Nasal cavity respiratory epithelium epithelial cell of viscerocranial mucosa (primary cell): ENCODE results near the gene LRFN3. TPM values are rescaled to one million over a fixed set of nuclear protein-coding genes. Genes with fewer than 3 reads are reported as not detected.

ENCODE experiments used
- total RNA-seq: library from RNA; depleted of rRNA; stranded (reverse); fragments of >200 nt; gene quantifications from 2 replicates; pipeline ENCODE4 v1.2.3, GENCODE V29; 2014

Gene LRFN3, protein sequence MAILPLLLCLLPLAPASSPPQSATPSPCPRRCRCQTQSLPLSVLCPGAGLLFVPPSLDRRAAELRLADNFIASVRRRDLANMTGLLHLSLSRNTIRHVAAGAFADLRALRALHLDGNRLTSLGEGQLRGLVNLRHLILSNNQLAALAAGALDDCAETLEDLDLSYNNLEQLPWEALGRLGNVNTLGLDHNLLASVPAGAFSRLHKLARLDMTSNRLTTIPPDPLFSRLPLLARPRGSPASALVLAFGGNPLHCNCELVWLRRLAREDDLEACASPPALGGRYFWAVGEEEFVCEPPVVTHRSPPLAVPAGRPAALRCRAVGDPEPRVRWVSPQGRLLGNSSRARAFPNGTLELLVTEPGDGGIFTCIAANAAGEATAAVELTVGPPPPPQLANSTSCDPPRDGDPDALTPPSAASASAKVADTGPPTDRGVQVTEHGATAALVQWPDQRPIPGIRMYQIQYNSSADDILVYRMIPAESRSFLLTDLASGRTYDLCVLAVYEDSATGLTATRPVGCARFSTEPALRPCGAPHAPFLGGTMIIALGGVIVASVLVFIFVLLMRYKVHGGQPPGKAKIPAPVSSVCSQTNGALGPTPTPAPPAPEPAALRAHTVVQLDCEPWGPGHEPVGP
- 2.4 and 6.5 TPM in 2 replicates for total RNA-seq

DNA sequence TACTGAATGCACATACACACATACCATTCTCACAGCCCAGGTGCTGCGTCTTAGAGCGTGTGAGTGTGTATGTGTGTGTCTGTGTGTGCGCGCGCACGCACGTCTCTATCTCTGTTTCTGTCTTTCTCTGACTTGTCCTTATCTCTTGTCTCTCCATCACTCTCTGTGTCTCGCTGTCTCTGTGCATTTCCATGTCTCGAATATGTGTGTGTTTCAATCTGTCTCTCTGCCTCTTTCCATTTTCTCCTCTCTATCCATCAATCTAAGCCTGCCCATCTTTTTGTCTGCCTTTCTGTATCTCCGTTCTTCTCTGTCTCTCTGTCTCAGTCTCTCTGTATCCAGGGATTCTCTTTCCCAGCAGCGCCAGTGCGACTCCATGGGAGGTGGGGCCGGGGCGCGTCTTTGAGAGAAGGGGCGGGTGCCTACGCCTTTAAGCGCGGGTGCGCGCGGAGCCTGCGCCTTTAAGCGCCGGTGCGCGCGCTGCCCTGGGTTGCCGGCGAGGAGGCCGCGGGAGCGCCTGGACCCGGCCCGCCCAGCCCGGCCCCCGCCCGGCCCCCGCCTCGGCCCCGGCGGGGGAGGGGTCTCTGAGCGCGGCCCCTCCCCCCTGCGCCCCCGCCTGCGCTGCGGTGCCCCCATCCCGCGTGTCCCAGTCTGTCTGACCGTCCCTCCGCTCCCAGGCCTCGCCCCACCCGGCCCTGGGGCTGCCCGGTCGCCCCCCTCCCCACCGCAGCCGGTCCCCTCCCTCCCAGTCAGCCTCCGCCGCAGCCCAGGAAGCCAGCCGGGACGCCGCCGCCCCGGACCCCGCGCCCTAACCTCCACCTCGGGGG is at the start of gene LRFN3:
LRFN3 (plus strand) TSS at position 464 of the 827 bp plus-strand sequence. CDS start 3,052 bp downstream, outside the sequence.

DNA sequence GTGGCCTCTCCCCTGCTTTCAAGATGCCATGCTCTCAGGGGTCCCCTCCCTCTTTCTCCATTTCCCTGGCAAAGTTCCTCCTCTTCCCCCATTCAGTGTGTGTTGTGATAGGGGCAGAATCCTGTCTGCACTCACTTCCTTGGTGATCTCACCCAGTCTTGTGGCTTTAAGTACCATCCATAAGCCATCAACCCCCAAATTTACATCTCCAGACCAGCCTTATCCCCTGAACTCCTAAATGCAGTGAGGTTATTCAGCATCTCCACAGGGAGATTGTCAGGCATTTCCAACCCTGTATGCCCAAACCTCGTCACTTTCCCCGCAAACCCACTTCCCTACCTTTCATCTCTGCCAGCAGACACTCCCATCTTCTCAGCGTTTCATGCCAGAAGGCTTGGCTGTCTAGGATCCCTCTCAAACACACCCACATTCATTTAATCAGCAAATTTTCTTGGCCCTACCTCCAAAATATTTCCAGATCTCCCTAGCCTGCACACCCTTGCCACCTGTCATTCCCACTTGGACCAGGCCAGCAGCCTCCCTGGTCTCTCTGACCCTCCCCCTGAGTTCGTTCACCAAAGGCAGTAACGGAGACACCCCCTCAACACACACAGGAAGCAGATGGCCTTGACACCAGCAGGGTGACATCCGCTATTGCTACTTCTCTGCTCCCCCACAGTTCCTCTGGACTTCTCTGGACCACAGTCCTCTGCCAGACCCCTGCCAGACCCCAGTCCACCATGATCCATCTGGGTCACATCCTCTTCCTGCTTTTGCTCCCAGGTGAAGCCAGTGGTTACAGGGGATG is 34.1 kb upstream of the LRFN3 start, which contains the start of gene HCST:
HCST (plus strand) TSS at position 676 of the 808 bp plus-strand sequence; CDS start at position 741, 65 bp downstream.

DNA sequence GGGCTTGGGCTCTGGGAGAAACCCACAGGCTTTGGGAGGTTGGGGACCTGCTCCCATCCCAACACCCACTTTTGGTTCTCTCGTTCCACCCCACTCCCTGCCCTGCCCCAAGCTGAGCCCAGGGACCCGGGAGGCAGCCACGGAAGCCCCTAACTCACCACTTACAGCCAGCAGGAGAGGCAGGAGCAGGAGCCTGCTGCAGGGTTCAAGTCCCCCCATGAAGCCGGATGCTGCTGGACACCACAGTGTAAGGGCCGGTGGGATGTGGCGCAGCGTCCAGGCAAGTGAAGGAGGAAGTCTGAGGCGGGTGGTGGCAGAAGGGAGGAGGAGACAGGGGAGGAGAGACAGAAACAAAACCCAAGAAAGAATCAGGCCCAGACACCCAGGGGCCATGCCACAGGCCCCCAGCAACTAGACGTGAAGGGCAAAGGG is 28.1 kb upstream of the LRFN3 start, which contains the start of gene TYROBP:
TYROBP (minus strand) TSS at position 286 of the 432 bp plus-strand sequence; CDS start at position 219, 67 bp downstream.

Other genes starting within 250 kb of the LRFN3 start
- not detected in 2 replicates for gene ZBTB32, start 231.8 kb upstream of the LRFN3 start, total RNA-seq
- gene KMT2B, start 218.4 kb upstream of the LRFN3 start, total RNA-seq = 4.1 and 21.1 TPM in 2 replicates
- gene IGFLR1, start 193.9 kb upstream of the LRFN3 start, total RNA-seq = under 0.01 and 0.43 TPM in 2 replicates
- gene U2AF1L4, start 191.0 kb upstream of the LRFN3 start, total RNA-seq = 9.1 and 12.6 TPM in 2 replicates
- gene PSENEN, start 190.7 kb upstream of the LRFN3 start, total RNA-seq = 14.9 and 15.7 TPM in 2 replicates
- gene LIN37, start 187.8 kb upstream of the LRFN3 start, total RNA-seq = 5.8 and 7.3 TPM in 2 replicates
- gene HSPB6, start 179.3 kb upstream of the LRFN3 start, total RNA-seq = under 0.01 and 0.28 TPM in 2 replicates
- gene PROSER3, start 178.2 kb upstream of the LRFN3 start, total RNA-seq = 2.1 and 5.7 TPM in 2 replicates
- 0.57 TPM in 1 of 2 replicates, not detected in the other for gene ARHGAP33, start 160.8 kb upstream of the LRFN3 start, total RNA-seq
- not detected in 2 replicates for gene PRODH2, start 123.5 kb upstream of the LRFN3 start, total RNA-seq
- gene NPHS1, start 83.9 kb upstream of the LRFN3 start, total RNA-seq = not detected in 2 replicates
- not detected in 2 replicates for gene KIRREL2, start 79.5 kb upstream of the LRFN3 start, total RNA-seq
- 0.64 TPM in 1 of 2 replicates, not detected in the other for gene APLP1, start 67.8 kb upstream of the LRFN3 start, total RNA-seq
- 3.4 and 3.6 TPM in 2 replicates for gene NFKBID, start 35.8 kb upstream of the LRFN3 start, total RNA-seq
- 0.14 TPM in 1 of 2 replicates, not detected in the other for gene HCST, start 33.8 kb upstream of the LRFN3 start, total RNA-seq
- gene TYROBP, start 28.1 kb upstream of the LRFN3 start, total RNA-seq = not detected in 2 replicates
- gene SDHAF1, start 58.8 kb downstream of the LRFN3 start, total RNA-seq = 7.5 and 16.1 TPM in 2 replicates
- 1.4 and 5.2 TPM in 2 replicates for gene SYNE4, start 72.4 kb downstream of the LRFN3 start, total RNA-seq
- 12.0 and 15.4 TPM in 2 replicates for gene ALKBH6, start 77.8 kb downstream of the LRFN3 start, total RNA-seq
- 0.36 TPM in 1 of 2 replicates, not detected in the other for gene CLIP3, start 96.5 kb downstream of the LRFN3 start, total RNA-seq
- gene THAP8, start 117.9 kb downstream of the LRFN3 start, total RNA-seq = 2.4 and 2.8 TPM in 2 replicates
- 0.28 and 0.68 TPM in 2 replicates for gene WDR62, start 118.5 kb downstream of the LRFN3 start, total RNA-seq
- not detected in 2 replicates for gene OVOL3, start 174.8 kb downstream of the LRFN3 start, total RNA-seq
- 63.3 and 89.9 TPM in 2 replicates for gene POLR2I, start 178.5 kb downstream of the LRFN3 start, total RNA-seq
- gene TBCB, start 179.1 kb downstream of the LRFN3 start, total RNA-seq = 102 and 103 TPM in 2 replicates
- 258 and 283 TPM in 2 replicates for gene CAPNS1, start 203.7 kb downstream of the LRFN3 start, total RNA-seq
- gene COX7A1, start 216.1 kb downstream of the LRFN3 start, total RNA-seq = not detected in 2 replicates